ENCODE data around the gene SLITRK2.

DNA sequence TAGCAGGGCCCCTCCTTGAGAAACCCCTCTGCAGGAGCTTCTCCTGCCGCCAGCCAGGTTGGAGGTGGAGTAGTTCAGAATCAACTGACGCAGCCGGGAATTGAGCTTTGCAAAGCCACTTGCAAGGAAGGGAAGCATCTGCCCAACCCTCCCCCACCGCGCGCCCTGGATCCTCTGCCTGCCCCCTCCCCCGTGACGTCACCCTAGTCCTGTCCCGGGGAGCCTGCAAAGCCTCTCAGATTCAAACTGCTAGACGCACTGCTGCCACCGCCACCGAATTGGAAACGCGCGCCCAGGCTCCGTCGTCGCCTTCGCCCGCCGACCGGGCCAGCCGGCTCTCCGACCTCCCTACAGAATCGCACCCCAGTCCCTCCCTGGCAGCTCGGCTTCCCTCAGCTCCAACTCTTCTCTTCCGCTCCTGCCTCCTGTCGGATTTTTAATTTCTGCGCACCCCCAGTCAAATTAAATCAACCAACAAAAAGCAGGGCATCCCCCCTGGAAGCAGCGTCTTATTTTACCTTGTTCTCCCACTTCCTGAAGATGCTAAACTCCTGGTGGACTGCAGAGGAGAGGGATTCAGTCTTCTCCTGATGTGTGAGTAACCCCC, 3.8 kb downstream of the SLITRK2 start:
- TF ChIP-seq POLR2A (IDR thresholded peaks at IDR 0.05; ENCODE audit: low read depth, low read length) (no peak), POLR2AphosphoS5 (IDR thresholded peaks at IDR 0.05; ENCODE audit: low read depth, low read length) (no peak), TAF1 (IDR thresholded peaks at IDR 0.05; ENCODE audit: borderline replicate concordance, low read depth, low read length) (no peak)

Measured in GM12892 (cell line).